ENCODE data around the gene HSPH1.
"Not testable (repeated sequence)": the region's sequence is repeated elsewhere in the genome, so short reads cannot be mapped to it uniquely, and the experiment has no call there.

The HSPH1 gene

GRCh38 chr13:31131470-31131961, 30.2 kb downstream of the HSPH1 start:
- no peak for DNase-seq (ENCODE audit: low read depth, low spot score)

- DNase-seq (ENCODE audit: low read depth, low spot score): no peak
Measured at GRCh38 chr13:31129419-31129818, 32.3 kb downstream of the HSPH1 start.

GRCh38 chr13:31124204-31124603, 37.5 kb downstream of the HSPH1 start:
- no peak for DNase-seq (ENCODE audit: low read depth, low spot score)

- DNase-seq (ENCODE audit: low read depth, low spot score): no peak
Measured at GRCh38 chr13:31122544-31123260, 39.0 kb downstream of the HSPH1 start.

GRCh38 chr13:31122143-31122542, 39.6 kb downstream of the HSPH1 start:
- DNase-seq (ENCODE audit: low read depth, low spot score): no peak

- DNase-seq (ENCODE audit: low read depth, low spot score): no peak
Measured at GRCh38 chr13:31121379-31122140, 40.1 kb downstream of the HSPH1 start.

- DNase-seq (ENCODE audit: low read depth, low spot score): no peak
Measured at GRCh38 chr13:31119966-31120700, 41.6 kb downstream of the HSPH1 start.

GRCh38 chr13:31119526-31119925, 42.2 kb downstream of the HSPH1 start:
- DNase-seq (ENCODE audit: low read depth, low spot score): no peak

- DNase-seq (ENCODE audit: low read depth, low spot score): no peak
Measured at GRCh38 chr13:31116224-31116623, 45.5 kb downstream of the HSPH1 start.

GRCh38 chr13:31115616-31116015, 46.1 kb downstream of the HSPH1 start:
- no peak for DNase-seq (ENCODE audit: low read depth, low spot score)

- no peak for DNase-seq (ENCODE audit: low read depth, low spot score)
Measured at GRCh38 chr13:31114641-31115040, 47.1 kb downstream of the HSPH1 start.

GRCh38 chr13:31111136-31111535, 50.6 kb downstream of the HSPH1 start:
- no peak for DNase-seq (ENCODE audit: low read depth, low spot score)

GRCh38 chr13:31110617-31111016, 51.1 kb downstream of the HSPH1 start:
- no peak for DNase-seq (ENCODE audit: low read depth, low spot score)

GRCh38 chr13:31110169-31110568, 51.5 kb downstream of the HSPH1 start:
- no peak for DNase-seq (ENCODE audit: low read depth, low spot score)

- no peak for DNase-seq (ENCODE audit: low read depth, low spot score)
Measured at GRCh38 chr13:31107109-31107508, 54.6 kb downstream of the HSPH1 start.

GRCh38 chr13:31105856-31106255, 55.8 kb downstream of the HSPH1 start:
- no peak for DNase-seq (ENCODE audit: low read depth, low spot score)

- DNase-seq (ENCODE audit: low read depth, low spot score): no peak
Measured at GRCh38 chr13:31105020-31105795, 56.5 kb downstream of the HSPH1 start.

- DNase-seq (ENCODE audit: low read depth, low spot score): no peak
Measured at GRCh38 chr13:31102905-31103304, 58.8 kb downstream of the HSPH1 start.

- no peak for DNase-seq (ENCODE audit: low read depth, low spot score)
Measured at GRCh38 chr13:31101472-31102170, 60.1 kb downstream of the HSPH1 start.

- no peak for DNase-seq (ENCODE audit: low read depth, low spot score)
Measured at GRCh38 chr13:31100721-31101120, 61.0 kb downstream of the HSPH1 start.

- not testable (repeated sequence) for DNase-seq (ENCODE audit: low read depth, low spot score)
Measured at GRCh38 chr13:31097911-31098434, 63.7 kb downstream of the HSPH1 start.

All from activated naive CD8-positive, alpha-beta T cell treated with anti-CD3 and anti-CD28 coated beads, Interleukin-2, amount 50 U/mL, for 16 hours (primary cell).